UCSD-AML1 (cell line): ENCODE measurements around the gene ZNF350.
A peak's percentile ranks its signal among the peaks of the same experiment; 100 is the strongest.
"Not testable (repeated sequence)": the region's sequence is repeated elsewhere in the genome, so short reads cannot be mapped to it uniquely, and the experiment has no call there.

ENCODE experiments used
- DNase-seq: peaks from one replicate; lab custom pipeline; 2025; ENCODE audit not compliant: unreplicated experiment; lab: John Stamatoyannopoulos, UW

Gene ZNF350

GRCh38 chr19:51975787-51976186, 10.9 kb downstream of the ZNF350 start:
- not testable (repeated sequence) for DNase-seq

- no peak for DNase-seq
These were observed 15.0 kb downstream of the ZNF350 start for GRCh38 chr19:51971624-51972023.

GRCh38 chr19:51970718-51971117, 15.9 kb downstream of the ZNF350 start:
- no peak for DNase-seq

- no peak for DNase-seq
These were observed 21.1 kb downstream of the ZNF350 start for GRCh38 chr19:51965583-51965982.

DNA sequence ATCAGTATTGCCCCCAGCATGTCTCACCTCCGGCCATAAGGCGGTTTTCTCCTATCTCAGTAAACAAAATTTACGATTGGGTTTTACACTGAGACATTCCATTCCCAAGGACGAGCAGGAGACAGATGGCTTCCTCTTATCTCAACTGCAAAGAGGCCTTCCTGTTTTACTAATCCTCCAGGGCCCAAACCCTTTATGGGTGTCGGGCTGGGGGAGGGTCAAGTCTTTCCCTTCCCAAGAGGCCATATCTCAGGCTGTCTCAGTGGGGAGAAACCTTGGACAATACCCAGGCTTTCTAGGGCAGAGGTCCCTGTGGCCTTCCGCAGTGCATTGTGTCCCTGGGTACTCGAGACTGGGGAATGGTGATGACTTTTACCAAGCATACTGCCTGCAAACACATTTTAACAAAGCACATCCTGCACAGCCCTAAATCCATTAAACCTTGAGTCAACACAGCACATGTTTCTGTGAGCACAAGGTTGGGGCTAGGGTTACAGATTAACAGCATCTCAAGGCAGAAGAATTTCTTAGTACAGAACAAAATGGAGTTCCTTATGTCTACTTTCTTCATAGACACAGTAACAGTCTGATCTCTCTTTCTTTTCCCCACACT, 25.9 kb downstream of the ZNF350 start:
- not testable (repeated sequence) for DNase-seq

DNA sequence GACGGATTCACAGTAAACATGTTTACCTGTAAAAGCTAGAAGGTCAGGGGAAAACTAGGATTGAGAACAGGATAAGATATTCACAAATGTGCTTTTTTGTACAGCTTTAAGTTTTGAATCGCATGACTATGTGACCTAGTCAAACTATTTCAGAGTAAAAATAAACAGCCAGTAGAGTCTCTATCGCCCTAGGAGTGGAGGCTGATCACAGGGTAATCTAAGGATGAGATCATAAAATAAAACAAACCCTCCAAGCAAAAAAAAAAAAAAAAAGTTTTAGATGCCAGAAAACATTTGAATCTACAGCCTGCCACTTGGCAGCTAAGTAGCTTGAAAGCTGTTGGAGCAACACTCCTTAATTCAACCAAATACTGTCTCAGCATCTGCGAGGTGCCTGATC, 26.8 kb downstream of the ZNF350 start:
- DNase-seq: no peak

DNA sequence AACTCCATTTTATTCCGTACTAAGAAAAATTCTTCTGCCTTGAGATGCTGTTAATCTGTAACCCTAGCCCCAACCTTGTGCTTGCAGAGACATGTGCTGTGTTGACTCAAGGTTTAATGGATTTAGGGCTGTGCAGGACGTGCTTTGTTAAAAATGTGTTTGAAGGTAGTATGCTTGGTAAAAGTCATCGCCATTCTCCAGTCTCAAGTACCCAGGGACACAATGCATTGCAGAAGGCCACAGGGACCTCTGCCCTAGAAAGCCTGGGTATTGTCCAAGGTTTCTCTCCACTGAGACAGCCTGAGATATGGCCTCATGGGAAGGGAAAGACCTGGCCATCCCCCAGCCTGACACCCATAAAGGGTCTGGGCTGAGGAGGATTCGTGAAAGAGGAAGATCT, 28.8 kb downstream of the ZNF350 start:
- DNase-seq: not testable (repeated sequence)

DNA sequence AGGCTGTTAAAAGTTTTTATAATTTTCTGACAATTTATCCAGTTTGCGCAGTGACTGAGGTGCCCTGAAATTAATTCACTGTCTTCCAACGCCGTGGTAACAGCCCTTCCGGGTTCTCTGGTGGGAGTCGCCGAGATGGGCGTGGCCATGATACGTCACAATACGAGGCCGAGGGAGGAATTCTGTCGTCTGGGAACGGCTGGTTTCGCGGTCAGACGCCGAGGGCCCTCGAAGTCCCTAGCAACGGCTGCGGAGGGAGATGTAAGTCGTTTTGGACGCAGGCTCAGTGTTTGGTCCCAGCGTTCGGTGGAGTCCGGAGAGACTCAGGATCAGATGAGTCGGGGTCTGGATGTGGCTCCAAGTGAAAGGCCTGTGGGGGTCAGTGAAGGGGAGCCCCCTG, 37.7 kb downstream of the ZNF350 start:
- DNase-seq: no peak

GRCh38 chr19:51946602-51947001, 40.0 kb downstream of the ZNF350 start:
- no peak for DNase-seq

GRCh38 chr19:51944798-51945552, 41.7 kb downstream of the ZNF350 start:
- DNase-seq: no peak

DNA sequence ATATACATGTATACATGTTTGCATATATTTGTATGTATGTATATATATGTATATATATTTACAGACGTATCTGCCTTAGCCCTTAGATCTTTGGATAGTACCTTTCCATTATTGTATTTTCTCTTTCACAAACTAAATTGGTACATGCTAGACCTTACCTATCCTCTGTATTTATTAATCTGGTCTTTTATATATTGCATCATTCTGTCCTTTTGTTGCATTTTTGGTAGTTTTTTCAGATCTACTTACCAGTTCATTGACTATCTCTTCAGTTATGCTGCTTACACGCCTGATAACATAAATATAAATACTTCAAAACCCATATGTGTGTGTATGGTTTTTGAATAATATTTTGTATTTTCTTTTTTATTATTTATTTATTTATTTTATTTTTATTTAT, 47.7 kb downstream of the ZNF350 start:
- no peak for DNase-seq

GRCh38 chr19:51931921-51932320, 54.7 kb downstream of the ZNF350 start:
- no peak for DNase-seq

DNA sequence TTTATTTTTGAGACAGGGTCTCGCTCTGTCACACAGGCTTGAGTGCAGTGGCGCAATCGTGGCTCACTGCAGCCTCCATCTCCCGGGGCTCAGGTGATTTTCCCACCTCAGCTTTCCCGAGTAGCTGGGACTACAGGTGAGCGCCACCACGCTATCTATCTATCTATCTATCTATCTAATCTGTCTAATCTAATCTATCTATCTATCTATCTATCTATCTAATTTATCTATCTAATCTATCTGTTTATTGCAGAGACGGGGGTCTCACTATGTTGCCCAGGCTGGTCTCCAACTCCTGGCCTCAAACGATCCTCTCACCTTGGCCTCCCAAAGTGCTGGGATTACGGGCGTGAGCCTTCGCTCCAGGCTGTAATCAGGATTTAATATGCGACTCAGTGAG, 58.8 kb downstream of the ZNF350 start:
- DNase-seq: no peak

DNA sequence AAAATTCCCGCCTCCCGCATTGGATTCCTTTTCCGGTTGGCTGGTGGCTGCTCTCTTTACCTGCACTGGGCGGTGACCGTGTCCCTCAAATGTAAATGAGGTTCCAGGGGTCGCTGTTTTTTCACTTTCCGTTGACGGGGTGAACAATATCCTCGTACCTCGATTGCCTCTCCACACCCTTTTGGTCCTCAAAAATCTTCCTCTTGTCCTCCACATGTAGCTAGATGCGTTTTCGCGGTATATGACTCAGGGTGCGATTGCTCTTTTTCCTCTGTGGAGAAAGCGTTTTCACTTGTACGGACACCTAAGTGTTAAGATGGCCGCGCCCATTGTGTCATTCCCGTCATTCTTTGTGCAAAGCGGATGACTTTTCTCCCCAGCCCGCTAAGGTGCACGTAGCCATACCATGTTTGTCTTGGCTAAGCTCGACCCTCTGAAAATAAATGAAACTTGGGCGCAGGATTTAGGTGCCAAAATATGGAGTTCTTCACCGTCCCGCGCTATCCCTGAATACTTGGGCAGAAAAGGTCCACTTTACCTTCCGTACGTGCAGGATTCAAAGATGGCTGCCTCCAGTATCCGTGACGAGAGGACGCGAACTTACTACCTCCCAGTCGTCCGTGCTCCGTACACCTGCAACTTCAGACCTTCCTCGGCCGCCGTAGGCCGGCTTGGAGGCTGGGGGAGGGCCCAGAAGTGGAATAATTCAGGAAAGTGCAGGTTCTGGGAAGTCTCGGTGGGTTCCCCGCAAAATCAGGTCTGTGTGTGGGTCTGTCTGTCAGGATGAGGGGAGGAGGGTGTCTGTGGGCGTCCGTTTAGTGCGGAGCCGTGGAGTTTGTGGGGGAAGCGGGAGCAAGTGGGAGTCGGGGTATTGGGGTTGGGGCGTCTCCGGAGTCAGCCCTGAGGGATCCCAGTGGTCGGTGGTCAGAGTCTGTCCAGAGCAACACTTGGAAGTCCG, 59.6 kb downstream of the ZNF350 start, which contains the start of gene ZNF613:
ZNF613 (plus strand) TSS at position 689 of the 958 bp plus-strand sequence. CDS start 8,749 bp downstream, outside the sequence.
- DNase-seq: peak; percentile 93

GRCh38 chr19:51926426-51926783, 60.2 kb downstream of the ZNF350 start:
- no peak for DNase-seq

- no peak for DNase-seq
These were observed 64.7 kb downstream of the ZNF350 start for GRCh38 chr19:51921949-51922348.

DNA sequence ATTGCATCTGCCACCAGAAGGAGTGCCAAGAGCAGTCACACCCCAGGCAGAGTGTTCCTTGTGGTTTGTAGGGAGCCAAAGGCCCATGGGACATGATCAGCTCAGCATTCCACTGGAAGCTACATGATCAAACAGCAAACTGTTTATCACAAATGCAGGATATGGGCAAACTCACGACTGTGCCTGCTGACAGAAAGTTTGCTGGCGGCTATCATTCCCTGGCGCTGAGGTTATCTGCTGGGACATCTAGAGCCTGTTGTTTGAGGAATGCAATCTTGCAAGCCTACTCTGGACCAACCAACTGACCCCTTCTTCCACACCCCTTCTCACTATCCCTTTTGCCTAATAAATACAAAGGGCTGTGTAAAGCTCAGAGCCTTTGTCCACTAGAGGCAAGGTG, 67.0 kb downstream of the ZNF350 start:
- DNase-seq: no peak

DNA sequence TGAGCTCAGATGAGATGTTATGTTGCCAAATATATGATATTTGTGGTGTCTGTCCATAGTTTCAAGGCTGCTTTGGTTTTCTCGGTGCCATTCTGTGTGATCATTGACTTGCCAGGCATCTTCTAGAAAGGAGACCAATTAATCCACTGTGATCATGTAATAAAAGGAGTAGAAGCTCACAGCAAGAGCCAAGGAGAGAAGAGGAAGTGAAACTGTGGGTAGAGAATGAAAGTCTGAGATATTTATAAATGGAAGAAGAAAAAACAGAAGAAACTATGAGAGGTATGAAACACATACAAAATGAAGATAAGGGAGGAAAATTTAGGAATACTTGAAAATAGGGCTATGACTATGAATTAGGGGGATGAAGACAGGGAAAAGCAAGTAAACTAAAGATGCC, 70.5 kb downstream of the ZNF350 start:
- DNase-seq: no peak

DNA sequence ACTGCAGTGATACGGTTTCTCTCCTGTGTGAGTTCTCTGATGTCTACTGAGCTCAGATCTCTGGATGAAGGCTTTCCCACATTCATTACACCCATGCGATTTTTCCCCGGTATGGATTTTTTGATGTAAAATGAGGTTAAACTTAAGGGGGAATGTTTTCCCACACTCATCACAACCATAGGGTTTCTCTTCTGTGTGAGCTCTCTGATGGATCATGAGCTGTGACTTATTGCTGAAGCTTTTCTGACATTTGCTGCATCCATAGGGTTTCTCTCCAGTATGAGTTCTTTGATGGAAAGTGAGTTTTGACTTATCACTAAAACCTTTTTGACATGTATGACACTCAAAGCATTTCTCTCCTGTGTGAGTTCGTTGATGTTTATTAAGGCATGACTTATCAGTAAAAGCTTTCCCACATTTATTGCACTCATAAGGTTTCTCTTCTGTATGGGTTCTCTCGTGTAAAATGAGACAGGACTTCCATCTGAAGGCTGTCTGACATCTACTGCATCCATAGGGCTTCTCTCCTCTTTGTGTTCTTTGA, 71.2 kb downstream of the ZNF350 start:
- no peak for DNase-seq
